GM21526 (cell line): Measurements from ENCODE around the gene RHOXF2B.

Experiments used
- ATAC-seq: cut with Tn5 transposase; IDR thresholded peaks from one replicate; pipeline ENCODE4 v1.9.1; 2021; ENCODE audit warnings: moderate library complexity; ENCODE audit not compliant: unreplicated experiment, low FRiP score

The RHOXF2B gene

GRCh38 chrX:120022763-120023162 lies 54.7 kb downstream of the RHOXF2B start:
- ATAC-seq, result no peak
